Measurements from ENCODE around the gene MYO1C.

Gene MYO1C

GRCh38 chr17:1470071-1470754, 22.3 kb downstream of the MYO1C start:
- peaks cover 53% of the 10 kb centered on the region; the same call in 1 of the 2 replicates for H3K36me3 ChIP-seq (ENCODE audit: insufficient read depth, low read length)

GRCh38 chr17:1469231-1469852, 23.1 kb downstream of the MYO1C start:
- Histone ChIP-seq H3K9me3 (ENCODE audit: low read depth, low read length) (no peaks in the 10 kb centered on the region), H3K4me3 (no peak overlapping the region), H3K36me3 (ENCODE audit: insufficient read depth, low read length) (peaks cover 53% of the 10 kb centered on the region; the same call in 1 of the 2 replicates), H3K9ac (ENCODE audit: insufficient read length) (no peak overlapping the region), H3K27ac (no peak overlapping the region)
- TF ChIP-seq POLR2AphosphoS5 (IDR thresholded peaks at IDR 0.05; ENCODE audit: borderline replicate concordance, low read depth, low read length), result no peak
- no peak for TF ChIP-seq EZH2 (IDR thresholded peaks at IDR 0.05)
- TF ChIP-seq FOXP2 (optimal IDR thresholded peaks at IDR 0.05; ENCODE audit: control extremely low read depth, extremely low read length, insufficient read depth), result no peak
- DNase-seq (ENCODE audit: low read depth, low spot score), result no peak

More at GRCh38 chr17:1470071-1470754, 22.3 kb downstream of the MYO1C start:
- TF ChIP-seq FOXP2 (optimal IDR thresholded peaks at IDR 0.05; ENCODE audit: control extremely low read depth, extremely low read length, insufficient read depth) (no peak), EZH2 (IDR thresholded peaks at IDR 0.05) (no peak), POLR2AphosphoS5 (IDR thresholded peaks at IDR 0.05; ENCODE audit: borderline replicate concordance, low read depth, low read length) (no peak)
- H3K4me3 ChIP-seq, result no peak overlapping the region
- H3K27ac ChIP-seq, result no peak overlapping the region
- no peak for DNase-seq (ENCODE audit: low read depth, low spot score)
- H3K9me3 ChIP-seq (ENCODE audit: low read depth, low read length), result no peaks in the 10 kb centered on the region
- no peak overlapping the region for H3K9ac ChIP-seq (ENCODE audit: insufficient read length)

- Histone ChIP-seq H3K9ac (ENCODE audit: insufficient read length) (no peak overlapping the region), H3K4me3 (no peak overlapping the region), H3K9me3 (ENCODE audit: low read depth, low read length) (no peaks in the 10 kb centered on the region), H3K27ac (no peak overlapping the region), H3K36me3 (ENCODE audit: insufficient read depth, low read length) (peaks cover 53% of the 10 kb centered on the region; the same call in 1 of the 2 replicates)
- no peak for DNase-seq (ENCODE audit: low read depth, low spot score)
- TF ChIP-seq EZH2 (IDR thresholded peaks at IDR 0.05) (no peak), FOXP2 (optimal IDR thresholded peaks at IDR 0.05; ENCODE audit: control extremely low read depth, extremely low read length, insufficient read depth) (no peak), POLR2AphosphoS5 (IDR thresholded peaks at IDR 0.05; ENCODE audit: borderline replicate concordance, low read depth, low read length) (no peak)
Observed at GRCh38 chr17:1467898-1468492, 24.5 kb downstream of the MYO1C start.

- Histone ChIP-seq H3K4me3 (no peak overlapping the region), H3K36me3 (ENCODE audit: insufficient read depth, low read length) (peaks cover 51% of the 10 kb centered on the region; the same call in 1 of the 2 replicates), H3K9ac (ENCODE audit: insufficient read length) (no peak overlapping the region), H3K27ac (no peak overlapping the region), H3K9me3 (ENCODE audit: low read depth, low read length) (no peaks in the 10 kb centered on the region)
- no peak for DNase-seq (ENCODE audit: low read depth, low spot score)
- TF ChIP-seq FOXP2 (optimal IDR thresholded peaks at IDR 0.05; ENCODE audit: control extremely low read depth, extremely low read length, insufficient read depth) (no peak), POLR2AphosphoS5 (IDR thresholded peaks at IDR 0.05; ENCODE audit: borderline replicate concordance, low read depth, low read length) (no peak), EZH2 (IDR thresholded peaks at IDR 0.05) (no peak)
Observed at GRCh38 chr17:1467258-1467657, 25.2 kb downstream of the MYO1C start.

- Histone ChIP-seq H3K27ac (peak overlapping the region; percentile 85; the same call in 1 of the 2 replicates), H3K4me3 (no peak overlapping the region), H3K36me3 (ENCODE audit: insufficient read depth, low read length) (peaks cover 33% of the 10 kb centered on the region; the same call in 1 of the 2 replicates), H3K9me3 (ENCODE audit: low read depth, low read length) (no peaks in the 10 kb centered on the region), H3K9ac (ENCODE audit: insufficient read length) (no peak overlapping the region)
- TF ChIP-seq POLR2AphosphoS5 (IDR thresholded peaks at IDR 0.05; ENCODE audit: borderline replicate concordance, low read depth, low read length), result no peak
- no peak for DNase-seq (ENCODE audit: low read depth, low spot score)
Observed at GRCh38 chr17:1464186-1464585, 28.3 kb downstream of the MYO1C start.

GRCh38 chr17:1462164-1463112, 30.0 kb downstream of the MYO1C start:
- Histone ChIP-seq H3K36me3 (ENCODE audit: insufficient read depth, low read length) (peaks cover 18% of the 10 kb centered on the region; the same call in 1 of the 2 replicates), H3K27ac (peak overlapping the region; percentile 85), H3K4me3 (peak overlapping the region; percentile 61), H3K9me3 (ENCODE audit: low read depth, low read length) (no peaks in the 10 kb centered on the region), H3K9ac (ENCODE audit: insufficient read length) (peak overlapping the region; percentile 70)
- TF ChIP-seq POLR2AphosphoS5 (IDR thresholded peaks at IDR 0.05; ENCODE audit: borderline replicate concordance, low read depth, low read length), result 0 out of 2 replicates have a peak, but pooled peaks have one; percentile 3
- no peak for TF ChIP-seq FOXP2 (optimal IDR thresholded peaks at IDR 0.05; ENCODE audit: control extremely low read depth, extremely low read length, insufficient read depth)
- TF ChIP-seq EZH2 (IDR thresholded peaks at IDR 0.05), result no peak
- no peak for DNase-seq (ENCODE audit: low read depth, low spot score)

- Histone ChIP-seq H3K36me3 (ENCODE audit: insufficient read depth, low read length) (peaks cover 11% of the 10 kb centered on the region; the same call in 1 of the 2 replicates), H3K27ac (0 out of 2 replicates have a peak overlapping the region, but pooled peaks have one; percentile 4), H3K9ac (ENCODE audit: insufficient read length) (no peak overlapping the region), H3K4me3 (no peak overlapping the region), H3K9me3 (ENCODE audit: low read depth, low read length) (no peaks in the 10 kb centered on the region)
- no peak for TF ChIP-seq POLR2AphosphoS5 (IDR thresholded peaks at IDR 0.05; ENCODE audit: borderline replicate concordance, low read depth, low read length)
- no peak for TF ChIP-seq EZH2 (IDR thresholded peaks at IDR 0.05)
- DNase-seq (ENCODE audit: low read depth, low spot score), result no peak
Observed at GRCh38 chr17:1461198-1461944, 31.1 kb downstream of the MYO1C start.

Measured in SK-N-MC (cell line).